Mesendoderm (in vitro differentiated cells): Measurements from ENCODE around the gene TSPOAP1.

Experiments
- DNase-seq: peaks from one replicate; pipeline ENCODE4 v3.0.0; 2013
- H2AK5ac ChIP-seq: 2 replicates; pipeline ENCODE4 v1.6.1; 2013; ENCODE audit warnings: low read length, inconsistent platforms
- H2BK120ac ChIP-seq: 2 replicates; pipeline ENCODE4 v1.6.1; 2013; ENCODE audit warnings: low read depth, mild to moderate bottlenecking, low read length, moderate library complexity, mixed read lengths
- H2BK15ac ChIP-seq: replicated peaks from 2 replicates; pipeline ENCODE4 v1.6.1; 2013; ENCODE audit warnings: low read depth, mild to moderate bottlenecking, moderate library complexity
- H2BK5ac ChIP-seq: 2 replicates; pipeline ENCODE4 v1.6.1; 2013; ENCODE audit warnings: low read length, inconsistent platforms
- H3K18ac ChIP-seq: 2 replicates; pipeline ENCODE4 v1.6.1; 2013; ENCODE audit warnings: mild to moderate bottlenecking, low read length, mixed read lengths
- H3K23ac ChIP-seq: one replicate; pipeline ENCODE4 v1.6.1; 2013; ENCODE audit warnings: low read length
- H3K27ac ChIP-seq: 2 replicates; pipeline ENCODE4 v1.5.1; 2013; ENCODE audit warnings: low read depth, mild to moderate bottlenecking, inconsistent platforms, low read length, moderate library complexity
- H3K27me3 ChIP-seq: 2 replicates; pipeline ENCODE4 v1.6.1; 2013; ENCODE audit warnings: low read length, control low read depth, mild to moderate bottlenecking, inconsistent platforms; ENCODE audit not compliant: insufficient read depth, poor library complexity
- H3K36me3 ChIP-seq: 2 replicates; pipeline ENCODE4 v1.6.1; 2013; ENCODE audit warnings: low read length, inconsistent platforms; ENCODE audit not compliant: control insufficient read depth, insufficient read depth
- H3K4ac ChIP-seq: one replicate; pipeline ENCODE4 v1.6.1; 2013; ENCODE audit warnings: low read depth, mild to moderate bottlenecking, low read length, moderate library complexity
- H3K4me1 ChIP-seq: 2 replicates; pipeline ENCODE4 v1.6.1; 2013; ENCODE audit warnings: low read depth, low read length, inconsistent platforms; ENCODE audit not compliant: control insufficient read depth
- H3K4me2 ChIP-seq: 2 replicates; pipeline ENCODE4 v1.6.1; 2013; ENCODE audit warnings: low read length
- H3K4me3 ChIP-seq: 2 replicates; pipeline ENCODE4 v1.5.1; 2013; ENCODE audit warnings: mild to moderate bottlenecking, low read length
- H3K56ac ChIP-seq: one replicate; pipeline ENCODE4 v1.6.1; 2013; ENCODE audit warnings: low read length
- H3K79me1 ChIP-seq: 2 replicates; pipeline ENCODE4 v1.6.1; 2013; ENCODE audit warnings: low read length, inconsistent platforms
- H3K79me2 ChIP-seq: 2 replicates; pipeline ENCODE4 v1.6.1; 2013; ENCODE audit warnings: mild to moderate bottlenecking, low read length; ENCODE audit not compliant: control insufficient read depth, insufficient read depth
- H3K9ac ChIP-seq: 2 replicates; pipeline ENCODE4 v1.6.1; 2013; ENCODE audit warnings: low read length, inconsistent platforms
- H4K5ac ChIP-seq: one replicate; pipeline ENCODE4 v1.6.1; 2013; ENCODE audit warnings: low read length
- H4K8ac ChIP-seq: one replicate; pipeline ENCODE4 v1.6.1; 2013; ENCODE audit warnings: low read depth, mild to moderate bottlenecking, control low read depth, low read length, moderate library complexity
- WGBS: extraction: QIAGEN DNeasy Blood & Tissue Kit; methylation state at CpG from one replicate; pipeline ENCODE4 v1.1.7; 2013; ENCODE audit warnings: low lambda C conversion rate, missing lambda C conversion rate; ENCODE audit not compliant: insufficient coverage; ENCODE audit errors: extremely low coverage; 5-methylcytosine and 5-hydroxymethylcytosine counted together

Gene TSPOAP1

GRCh38 chr17:58369214-58370031, 40.8 kb upstream of the TSPOAP1 start:
- H3K4ac ChIP-seq, result no peak overlapping the region
- no peak overlapping the region for H4K5ac ChIP-seq
- H3K18ac ChIP-seq, result no peak overlapping the region
- H3K56ac ChIP-seq, result no peak overlapping the region
- H3K79me1 ChIP-seq, result no peaks in the 10 kb centered on the region
- no peak overlapping the region for H3K4me2 ChIP-seq
- H2BK120ac ChIP-seq, result no peak overlapping the region
- no peak overlapping the region for H3K4me3 ChIP-seq
- H3K23ac ChIP-seq, result no peak overlapping the region
- H3K27ac ChIP-seq, result no peak overlapping the region
- H3K4me1 ChIP-seq, result peaks cover 2% of the 10 kb centered on the region
- no peak overlapping the region for H2BK5ac ChIP-seq
- no peak overlapping the region for H3K9ac ChIP-seq
- H3K27me3 ChIP-seq, result no peaks in the 10 kb centered on the region
- no peak overlapping the region for H2AK5ac ChIP-seq
- no peaks in the 10 kb centered on the region for H3K36me3 ChIP-seq
- no CpG with 5 or more reads among the region's 5 CpGs for WGBS
- H2BK15ac ChIP-seq, result no peak overlapping the region
- H3K79me2 ChIP-seq, result no peaks in the 10 kb centered on the region
- DNase-seq, result no peak
- H4K8ac ChIP-seq, result no peak overlapping the region

- no peak overlapping the region for H3K4me3 ChIP-seq
- peaks cover 2% of the 10 kb centered on the region for H3K4me1 ChIP-seq
- no peaks in the 10 kb centered on the region for H3K79me2 ChIP-seq
- no peak overlapping the region for H2BK15ac ChIP-seq
- H3K27ac ChIP-seq, result no peak overlapping the region
- H3K36me3 ChIP-seq, result no peaks in the 10 kb centered on the region
- no peak overlapping the region for H2BK5ac ChIP-seq
- no peak overlapping the region for H2BK120ac ChIP-seq
- H3K79me1 ChIP-seq, result no peaks in the 10 kb centered on the region
- no peak overlapping the region for H3K23ac ChIP-seq
- no peak overlapping the region for H3K4ac ChIP-seq
- H3K4me2 ChIP-seq, result no peak overlapping the region
- no peak overlapping the region for H3K9ac ChIP-seq
- WGBS, result no CpG with 5 or more reads among the region's 3 CpGs
- no peak overlapping the region for H4K8ac ChIP-seq
- no peak for DNase-seq
- no peak overlapping the region for H2AK5ac ChIP-seq
- H3K56ac ChIP-seq, result no peak overlapping the region
- H3K18ac ChIP-seq, result no peak overlapping the region
- H3K27me3 ChIP-seq, result no peaks in the 10 kb centered on the region
- H4K5ac ChIP-seq, result no peak overlapping the region
These were observed 40.2 kb upstream of the TSPOAP1 start for GRCh38 chr17:58368860-58369213.

GRCh38 chr17:58367461-58367860, 38.9 kb upstream of the TSPOAP1 start:
- no peak overlapping the region for H4K5ac ChIP-seq
- H3K4ac ChIP-seq, result no peak overlapping the region
- H3K79me1 ChIP-seq, result no peaks in the 10 kb centered on the region
- H2BK15ac ChIP-seq, result no peak overlapping the region
- no peak overlapping the region for H3K4me3 ChIP-seq
- DNase-seq, result no peak
- no peak overlapping the region for H3K4me2 ChIP-seq
- H3K36me3 ChIP-seq, result no peaks in the 10 kb centered on the region
- no peak overlapping the region for H2AK5ac ChIP-seq
- peaks cover 2% of the 10 kb centered on the region for H3K4me1 ChIP-seq
- no peak overlapping the region for H4K8ac ChIP-seq
- H3K79me2 ChIP-seq, result no peaks in the 10 kb centered on the region
- no peaks in the 10 kb centered on the region for H3K27me3 ChIP-seq
- no peak overlapping the region for H2BK5ac ChIP-seq
- H3K23ac ChIP-seq, result no peak overlapping the region
- H3K18ac ChIP-seq, result no peak overlapping the region
- H3K56ac ChIP-seq, result no peak overlapping the region
- no peak overlapping the region for H3K9ac ChIP-seq
- no peak overlapping the region for H2BK120ac ChIP-seq
- no peak overlapping the region for H3K27ac ChIP-seq
- no CpG with 5 or more reads among the region's 3 CpGs for WGBS

- Histone ChIP-seq H3K23ac (no peak overlapping the region), H4K5ac (no peak overlapping the region), H3K79me2 (no peaks in the 10 kb centered on the region), H3K4me3 (no peak overlapping the region), H2BK15ac (no peak overlapping the region), H3K4ac (no peak overlapping the region), H3K27ac (no peak overlapping the region), H3K79me1 (no peaks in the 10 kb centered on the region), H3K18ac (no peak overlapping the region), H3K56ac (no peak overlapping the region), H3K27me3 (no peaks in the 10 kb centered on the region), H2AK5ac (no peak overlapping the region), H3K4me1 (peaks cover 2% of the 10 kb centered on the region), H2BK5ac (no peak overlapping the region), H3K9ac (no peak overlapping the region), H2BK120ac (no peak overlapping the region), H4K8ac (no peak overlapping the region), H3K36me3 (no peaks in the 10 kb centered on the region), H3K4me2 (no peak overlapping the region)
- no peak for DNase-seq
- no CpG with 5 or more reads among the region's 5 CpGs for WGBS
These were observed 37.5 kb upstream of the TSPOAP1 start for GRCh38 chr17:58365980-58366595.

- Histone ChIP-seq H3K18ac (no peak overlapping the region), H3K56ac (no peak overlapping the region), H3K23ac (no peak overlapping the region), H4K5ac (peak overlapping the region; percentile 6), H3K4me1 (peaks cover 2% of the 10 kb centered on the region), H3K36me3 (no peaks in the 10 kb centered on the region), H3K9ac (no peak overlapping the region), H2AK5ac (no peak overlapping the region), H2BK5ac (no peak overlapping the region), H2BK120ac (no peak overlapping the region), H3K4me2 (no peak overlapping the region), H2BK15ac (no peak overlapping the region), H3K79me1 (no peaks in the 10 kb centered on the region), H3K27me3 (no peaks in the 10 kb centered on the region), H3K79me2 (no peaks in the 10 kb centered on the region), H3K4ac (no peak overlapping the region), H3K4me3 (no peak overlapping the region), H3K27ac (peak overlapping the region; percentile 59), H4K8ac (no peak overlapping the region)
- DNase-seq, result no peak
These were observed 36.8 kb upstream of the TSPOAP1 start for GRCh38 chr17:58365185-58365979.
